ENCODE data around the gene ZDHHC17. TPM values are rescaled to one million over a fixed set of nuclear protein-coding genes. Genes with fewer than 3 reads are reported as not detected.

ZDHHC17 gene
- total and polyA plus RNA-seq, 2 of the 13 experiments (the other 11 are each of a cell fraction or from before 2014, with no cell fraction given) = 36.7 to 38.5 TPM

GRCh38 chr12:76763746-76764675, at the start of gene ZDHHC17 (continued):
- TF ChIP-seq ZNF18 (CRISPR knock-in tag; IDR thresholded peaks at IDR 0.05; ENCODE audit: insufficient replicate concordance) = no peak
- no peak for TF ChIP-seq NCOA2 (CRISPR knock-in tag; IDR thresholded peaks at IDR 0.05)
- TF ChIP-seq RERE (CRISPR knock-in tag; IDR thresholded peaks at IDR 0.05; ENCODE audit: low read depth) = no peak; the same call in 1 of the 2 replicates
- TF ChIP-seq ZNF7 (CRISPR knock-in tag; IDR thresholded peaks at IDR 0.05) = no peak
- no peak for TF ChIP-seq HMGA1 (CRISPR knock-in tag; conservative IDR thresholded peaks at IDR 0.05)
- no peak; the same call in 1 of the 2 replicates for TF ChIP-seq ZNF704 (CRISPR knock-in tag; IDR thresholded peaks at IDR 0.05; ENCODE audit: borderline replicate concordance)
- peak; percentile 47; the same call in 1 of the 2 replicates for TF ChIP-seq MTF2 (CRISPR knock-in tag; IDR thresholded peaks at IDR 0.05; ENCODE audit: borderline replicate concordance)
- TF ChIP-seq ZC3H13 (CRISPR knock-in tag; IDR thresholded peaks at IDR 0.05) = no peak
- peak; percentile 60; the same call in 1 of the 2 replicates for TF ChIP-seq MXD3 (CRISPR knock-in tag; IDR thresholded peaks at IDR 0.05)
- no peak for TF ChIP-seq ZNF24 (IDR thresholded peaks at IDR 0.05)
- no peak for TF ChIP-seq GLMP (CRISPR knock-in tag; IDR thresholded peaks at IDR 0.05; ENCODE audit: borderline replicate concordance)
- no peak for TF ChIP-seq IKZF5 (CRISPR knock-in tag; IDR thresholded peaks at IDR 0.05)
- peak; percentile 48; the same call in 1 of the 2 replicates for TF ChIP-seq LCORL (IDR thresholded peaks at IDR 0.05)
- TF ChIP-seq LCORL (CRISPR knock-in tag; IDR thresholded peaks at IDR 0.05) = peak; percentile 81
- TF ChIP-seq HMG20B (CRISPR knock-in tag; conservative IDR thresholded peaks at IDR 0.05) = no peak
- TF ChIP-seq XRCC5 (optimal IDR thresholded peaks at IDR 0.05; ENCODE audit: low read length) = peak; percentile 74
- no peak for TF ChIP-seq HHEX (CRISPR knock-in tag; IDR thresholded peaks at IDR 0.05)
- TF ChIP-seq NCOA5 (CRISPR knock-in tag; IDR thresholded peaks at IDR 0.05) = no peak

Measured in HepG2 (cell line).